DOHH2 (cell line): Measurements from ENCODE around the gene MMP23B.

ENCODE experiments used
- EZH2phosphoT487 ChIP-seq: fragments of 200-600 bp; sonication (generic); IDR thresholded peaks from 2 replicates; pipeline ENCODE4 v1.6.1; 2017; ENCODE audit warnings: borderline replicate concordance, mild to moderate bottlenecking, antibody characterized with exemption, low read length, moderate library complexity, mixed read lengths
- TF ChIP-seq, protein P1 (sequence below): fragments of 200-600 bp; sonication (generic); IDR thresholded peaks from one replicate; pipeline ENCODE4 v1.5.1; 2014; ENCODE audit warnings: antibody characterized with exemption, mild to moderate bottlenecking, low read depth, low read length; ENCODE audit not compliant: poor library complexity, severe bottlenecking

DNA sequence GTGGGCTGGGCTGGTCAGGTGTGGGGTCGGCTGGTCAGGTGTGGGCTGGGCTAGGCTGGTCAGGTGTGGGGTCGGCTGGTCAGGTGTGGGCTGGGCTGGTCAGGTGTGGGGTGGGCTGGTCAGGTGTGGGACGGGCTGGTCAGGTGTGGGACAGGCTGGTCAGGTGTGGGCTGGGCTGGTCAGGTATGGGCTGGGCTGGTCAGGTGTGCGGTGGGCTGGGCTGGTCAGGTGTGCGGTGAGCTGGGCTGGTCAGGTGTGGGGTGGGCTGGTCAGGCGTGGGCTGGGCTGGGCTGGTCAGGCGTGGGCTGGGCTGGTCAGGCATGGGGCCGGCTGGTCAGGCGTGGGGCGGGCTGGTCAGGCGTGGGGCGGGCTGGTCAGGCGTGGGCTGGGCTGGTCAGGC is 25.7 kb upstream of the MMP23B start:
- TF ChIP-seq, protein P1, sequence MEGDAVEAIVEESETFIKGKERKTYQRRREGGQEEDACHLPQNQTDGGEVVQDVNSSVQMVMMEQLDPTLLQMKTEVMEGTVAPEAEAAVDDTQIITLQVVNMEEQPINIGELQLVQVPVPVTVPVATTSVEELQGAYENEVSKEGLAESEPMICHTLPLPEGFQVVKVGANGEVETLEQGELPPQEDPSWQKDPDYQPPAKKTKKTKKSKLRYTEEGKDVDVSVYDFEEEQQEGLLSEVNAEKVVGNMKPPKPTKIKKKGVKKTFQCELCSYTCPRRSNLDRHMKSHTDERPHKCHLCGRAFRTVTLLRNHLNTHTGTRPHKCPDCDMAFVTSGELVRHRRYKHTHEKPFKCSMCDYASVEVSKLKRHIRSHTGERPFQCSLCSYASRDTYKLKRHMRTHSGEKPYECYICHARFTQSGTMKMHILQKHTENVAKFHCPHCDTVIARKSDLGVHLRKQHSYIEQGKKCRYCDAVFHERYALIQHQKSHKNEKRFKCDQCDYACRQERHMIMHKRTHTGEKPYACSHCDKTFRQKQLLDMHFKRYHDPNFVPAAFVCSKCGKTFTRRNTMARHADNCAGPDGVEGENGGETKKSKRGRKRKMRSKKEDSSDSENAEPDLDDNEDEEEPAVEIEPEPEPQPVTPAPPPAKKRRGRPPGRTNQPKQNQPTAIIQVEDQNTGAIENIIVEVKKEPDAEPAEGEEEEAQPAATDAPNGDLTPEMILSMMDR, result no peak
- TF ChIP-seq EZH2phosphoT487, result no peak
